ENCODE measurements around the gene NR5A2.

NR5A2 gene

DNA sequence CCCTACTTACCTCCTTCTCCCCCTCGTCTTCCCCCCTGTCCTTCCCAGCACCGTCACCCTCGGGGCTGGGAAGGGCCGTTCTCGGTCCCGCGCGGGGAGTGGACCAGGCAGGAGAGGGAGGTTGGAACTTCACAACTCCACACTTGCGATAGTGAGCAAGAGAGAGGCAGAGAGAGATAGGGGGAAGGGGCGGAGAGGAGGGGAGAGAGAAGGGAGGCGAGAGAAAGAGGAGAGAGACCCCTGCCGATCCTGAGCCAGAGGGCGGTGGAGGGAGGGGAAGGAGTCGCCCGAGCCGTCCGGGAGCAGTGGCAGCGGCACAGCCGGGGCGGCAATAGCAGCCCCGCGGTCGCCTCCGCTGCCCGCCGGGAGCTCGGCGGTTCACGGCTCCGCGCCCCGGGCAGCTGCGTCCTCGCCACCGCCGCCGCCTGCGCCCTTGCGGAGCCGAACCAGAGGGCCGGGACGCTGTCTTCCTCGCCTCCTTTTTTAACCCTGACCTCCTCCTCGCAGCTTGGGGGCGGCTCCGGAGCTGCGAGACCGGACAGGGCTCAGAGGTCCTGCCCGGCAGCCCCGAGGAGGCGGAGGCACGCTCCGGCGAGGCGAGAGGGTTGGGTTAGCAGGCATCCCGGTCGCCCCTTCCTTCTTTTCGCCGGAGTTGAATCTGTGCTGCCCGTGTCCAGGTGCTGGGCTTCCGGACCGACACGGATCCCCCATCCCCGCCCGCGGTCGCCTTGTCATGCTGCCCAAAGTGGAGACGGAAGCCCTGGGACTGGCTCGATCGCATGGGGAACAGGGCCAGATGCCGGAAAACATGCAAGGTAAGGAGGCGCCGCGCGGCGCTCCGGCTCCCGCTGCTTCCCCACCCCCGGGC lies 11.7 kb downstream of the NR5A2 start (continued):
- peak; percentile 73; the same call in 1 of the 2 replicates for TF ChIP-seq ZBTB20 (tag by site-specific recombination; IDR thresholded peaks at IDR 0.05)
- TF ChIP-seq SETDB1 (IDR thresholded peaks at IDR 0.05; ENCODE audit: insufficient read length, low read length), result no peak
- 0 out of 2 replicates have a peak, but pooled peaks have one; percentile 18 for TF ChIP-seq ZNF610 (tag by site-specific recombination; IDR thresholded peaks at IDR 0.05; ENCODE audit: borderline replicate concordance)
- no peak for TF ChIP-seq ZNF561 (tag by site-specific recombination; IDR thresholded peaks at IDR 0.05; ENCODE audit: borderline replicate concordance)
- TF ChIP-seq ZNF335 (tag by site-specific recombination; conservative IDR thresholded peaks at IDR 0.05), result peak; percentile 96
- no peak for TF ChIP-seq ZNF132 (tag by site-specific recombination; IDR thresholded peaks at IDR 0.05; ENCODE audit: borderline replicate concordance)
- peak; percentile 31; the same call in 1 of the 2 replicates for TF ChIP-seq ZNF660 (tag by site-specific recombination; IDR thresholded peaks at IDR 0.05)
- TF ChIP-seq ZNF324 (tag by site-specific recombination; IDR thresholded peaks at IDR 0.05), result no peak
- TF ChIP-seq, protein P1, sequence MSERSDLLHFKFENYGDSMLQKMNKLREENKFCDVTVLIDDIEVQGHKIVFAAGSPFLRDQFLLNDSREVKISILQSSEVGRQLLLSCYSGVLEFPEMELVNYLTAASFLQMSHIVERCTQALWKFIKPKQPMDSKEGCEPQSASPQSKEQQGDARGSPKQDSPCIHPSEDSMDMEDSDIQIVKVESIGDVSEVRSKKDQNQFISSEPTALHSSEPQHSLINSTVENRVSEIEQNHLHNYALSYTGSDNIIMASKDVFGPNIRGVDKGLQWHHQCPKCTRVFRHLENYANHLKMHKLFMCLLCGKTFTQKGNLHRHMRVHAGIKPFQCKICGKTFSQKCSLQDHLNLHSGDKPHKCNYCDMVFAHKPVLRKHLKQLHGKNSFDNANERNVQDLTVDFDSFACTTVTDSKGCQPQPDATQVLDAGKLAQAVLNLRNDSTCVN (tag by site-specific recombination; optimal IDR thresholded peaks at IDR 0.05), result peak; percentile 82
- TF ChIP-seq, protein P2, sequence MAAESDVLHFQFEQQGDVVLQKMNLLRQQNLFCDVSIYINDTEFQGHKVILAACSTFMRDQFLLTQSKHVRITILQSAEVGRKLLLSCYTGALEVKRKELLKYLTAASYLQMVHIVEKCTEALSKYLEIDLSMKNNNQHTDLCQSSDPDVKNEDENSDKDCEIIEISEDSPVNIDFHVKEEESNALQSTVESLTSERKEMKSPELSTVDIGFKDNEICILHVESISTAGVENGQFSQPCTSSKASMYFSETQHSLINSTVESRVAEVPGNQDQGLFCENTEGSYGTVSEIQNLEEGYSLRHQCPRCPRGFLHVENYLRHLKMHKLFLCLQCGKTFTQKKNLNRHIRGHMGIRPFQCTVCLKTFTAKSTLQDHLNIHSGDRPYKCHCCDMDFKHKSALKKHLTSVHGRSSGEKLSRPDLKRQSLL (tag by site-specific recombination; IDR thresholded peaks at IDR 0.05), result peak; percentile 17; the same call in 1 of the 2 replicates
- 0 out of 2 replicates have a peak, but pooled peaks have one; percentile 23 for TF ChIP-seq ZXDB (tag by site-specific recombination; IDR thresholded peaks at IDR 0.05)
- peak; percentile 42; the same call in 1 of the 2 replicates for TF ChIP-seq ZNF596 (tag by site-specific recombination; IDR thresholded peaks at IDR 0.05)
- TF ChIP-seq, protein P3, sequence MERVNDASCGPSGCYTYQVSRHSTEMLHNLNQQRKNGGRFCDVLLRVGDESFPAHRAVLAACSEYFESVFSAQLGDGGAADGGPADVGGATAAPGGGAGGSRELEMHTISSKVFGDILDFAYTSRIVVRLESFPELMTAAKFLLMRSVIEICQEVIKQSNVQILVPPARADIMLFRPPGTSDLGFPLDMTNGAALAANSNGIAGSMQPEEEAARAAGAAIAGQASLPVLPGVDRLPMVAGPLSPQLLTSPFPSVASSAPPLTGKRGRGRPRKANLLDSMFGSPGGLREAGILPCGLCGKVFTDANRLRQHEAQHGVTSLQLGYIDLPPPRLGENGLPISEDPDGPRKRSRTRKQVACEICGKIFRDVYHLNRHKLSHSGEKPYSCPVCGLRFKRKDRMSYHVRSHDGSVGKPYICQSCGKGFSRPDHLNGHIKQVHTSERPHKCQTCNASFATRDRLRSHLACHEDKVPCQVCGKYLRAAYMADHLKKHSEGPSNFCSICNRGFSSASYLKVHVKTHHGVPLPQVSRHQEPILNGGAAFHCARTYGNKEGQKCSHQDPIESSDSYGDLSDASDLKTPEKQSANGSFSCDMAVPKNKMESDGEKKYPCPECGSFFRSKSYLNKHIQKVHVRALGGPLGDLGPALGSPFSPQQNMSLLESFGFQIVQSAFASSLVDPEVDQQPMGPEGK (tag by site-specific recombination; IDR thresholded peaks at IDR 0.05), result 0 out of 2 replicates have a peak, but pooled peaks have one; percentile 21
- TF ChIP-seq ZFHX2 (tag by site-specific recombination; conservative IDR thresholded peaks at IDR 0.05), result peak; percentile 16; the same call in 1 of the 2 replicates
- peak; percentile 57 for TF ChIP-seq ZIC2 (tag by site-specific recombination; IDR thresholded peaks at IDR 0.05)

DNA sequence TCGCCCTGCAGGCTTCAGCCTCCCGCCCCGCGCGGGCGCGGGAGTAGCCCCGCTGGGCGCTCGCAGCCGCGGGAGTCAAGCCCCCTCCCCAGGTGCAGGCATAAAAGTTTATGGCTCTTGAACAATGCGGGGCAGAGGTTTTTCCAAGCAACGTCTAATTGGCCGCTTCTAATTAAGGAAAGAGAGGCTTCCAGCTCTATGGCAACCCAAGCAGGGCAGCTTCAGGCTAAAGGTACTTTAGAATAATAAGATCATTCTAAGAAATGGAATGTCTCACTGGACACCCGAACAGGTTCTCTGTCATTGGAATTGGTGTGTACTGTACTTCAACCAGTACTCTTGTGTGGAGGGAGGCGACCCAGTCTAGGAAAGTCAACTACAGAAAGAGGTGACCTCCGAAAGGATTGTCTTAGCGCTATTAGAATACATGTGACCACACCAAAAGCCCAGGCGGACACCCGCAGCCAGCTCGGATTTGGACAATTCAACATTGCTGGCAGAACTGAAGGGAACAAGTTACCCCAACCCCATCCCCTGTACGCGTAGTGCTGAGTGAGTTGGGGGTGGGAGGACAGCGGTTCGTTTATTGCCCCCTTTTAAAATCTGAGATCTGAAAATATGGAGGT lies 12.5 kb downstream of the NR5A2 start:
- H3K36me3 ChIP-seq (ENCODE audit: control insufficient read depth in 2 of 2, insufficient read depth in 1 of 2, low read length in 2 of 2), result no peaks in the 10 kb centered on the region
- CTCF ChIA-PET, result interaction anchor here (0.7 kb wide), 1 partner anchor 451 kb away, joined by 3 read pairs; no protein-coding TSS in a partner anchor
- H3K27ac ChIP-seq (ENCODE audit: extremely low read depth, low read depth, low read length), result peak overlapping the region; percentile 17; the same call in 1 of the 2 replicates
- POLR2A ChIA-PET, result no interaction called here
- H3K4me3 ChIP-seq (ENCODE audit: low read depth, low read length), result peak overlapping the region; percentile 64
- peaks cover 5% of the 10 kb centered on the region; the same call in 1 of the 2 replicates for H3K4me1 ChIP-seq (ENCODE audit: control insufficient read depth, insufficient read depth, low read length)
- no peaks in the 10 kb centered on the region for H3K9me3 ChIP-seq (ENCODE audit: control insufficient read depth, insufficient read depth, low read depth, low read length)
- TF ChIP-seq ZNF660 (tag by site-specific recombination; IDR thresholded peaks at IDR 0.05) (0 out of 2 replicates have a peak, but pooled peaks have one; percentile 3), ZNF324 (tag by site-specific recombination; IDR thresholded peaks at IDR 0.05) (no peak), ZNF658 (tag by site-specific recombination; IDR thresholded peaks at IDR 0.05) (no peak), ZNF624 (tag by site-specific recombination; IDR thresholded peaks at IDR 0.05) (no peak), ZBTB7A (tag by site-specific recombination; IDR thresholded peaks at IDR 0.05; ENCODE audit: low read depth) (no peak), GLIS1 (tag by site-specific recombination; IDR thresholded peaks at IDR 0.05) (peak; percentile 73), ZNF664 (tag by site-specific recombination; IDR thresholded peaks at IDR 0.05) (no peak), SP3 (tag by site-specific recombination; IDR thresholded peaks at IDR 0.05) (0 out of 2 replicates have a peak, but pooled peaks have one; percentile 6), ZNF777 (tag by site-specific recombination; IDR thresholded peaks at IDR 0.05; ENCODE audit: borderline replicate concordance) (no peak), ZNF560 (tag by site-specific recombination; IDR thresholded peaks at IDR 0.05; ENCODE audit: borderline replicate concordance) (no peak), ZNF169 (tag by site-specific recombination; IDR thresholded peaks at IDR 0.05) (no peak), GLI2 (tag by site-specific recombination; IDR thresholded peaks at IDR 0.05; ENCODE audit: borderline replicate concordance, low read depth) (no peak), ZNF37A (tag by site-specific recombination; IDR thresholded peaks at IDR 0.05) (no peak)
- TF ChIP-seq, protein P4, sequence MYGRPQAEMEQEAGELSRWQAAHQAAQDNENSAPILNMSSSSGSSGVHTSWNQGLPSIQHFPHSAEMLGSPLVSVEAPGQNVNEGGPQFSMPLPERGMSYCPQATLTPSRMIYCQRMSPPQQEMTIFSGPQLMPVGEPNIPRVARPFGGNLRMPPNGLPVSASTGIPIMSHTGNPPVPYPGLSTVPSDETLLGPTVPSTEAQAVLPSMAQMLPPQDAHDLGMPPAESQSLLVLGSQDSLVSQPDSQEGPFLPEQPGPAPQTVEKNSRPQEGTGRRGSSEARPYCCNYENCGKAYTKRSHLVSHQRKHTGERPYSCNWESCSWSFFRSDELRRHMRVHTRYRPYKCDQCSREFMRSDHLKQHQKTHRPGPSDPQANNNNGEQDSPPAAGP (tag by site-specific recombination; IDR thresholded peaks at IDR 0.05), result no peak
- TF ChIP-seq, protein P5, sequence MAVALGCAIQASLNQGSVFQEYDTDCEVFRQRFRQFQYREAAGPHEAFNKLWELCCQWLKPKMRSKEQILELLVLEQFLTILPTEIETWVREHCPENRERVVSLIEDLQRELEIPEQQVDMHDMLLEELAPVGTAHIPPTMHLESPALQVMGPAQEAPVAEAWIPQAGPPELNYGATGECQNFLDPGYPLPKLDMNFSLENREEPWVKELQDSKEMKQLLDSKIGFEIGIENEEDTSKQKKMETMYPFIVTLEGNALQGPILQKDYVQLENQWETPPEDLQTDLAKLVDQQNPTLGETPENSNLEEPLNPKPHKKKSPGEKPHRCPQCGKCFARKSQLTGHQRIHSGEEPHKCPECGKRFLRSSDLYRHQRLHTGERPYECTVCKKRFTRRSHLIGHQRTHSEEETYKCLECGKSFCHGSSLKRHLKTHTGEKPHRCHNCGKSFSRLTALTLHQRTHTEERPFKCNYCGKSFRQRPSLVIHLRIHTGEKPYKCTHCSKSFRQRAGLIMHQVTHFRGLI (tag by site-specific recombination; IDR thresholded peaks at IDR 0.05), result 0 out of 2 replicates have a peak, but pooled peaks have one; percentile 17

Measured in HEK293 (cell line).